HG03565 (cell line): ENCODE results near the gene MUC20.
"Not testable (repeated sequence)": the region's sequence is repeated elsewhere in the genome, so short reads cannot be mapped to it uniquely, and the experiment has no call there.

ENCODE experiments used
- ATAC-seq: cut with Tn5 transposase; IDR thresholded peaks from one replicate; pipeline ENCODE4 v1.9.1; 2021; ENCODE audit warnings: mild to moderate bottlenecking, moderate library complexity; ENCODE audit not compliant: unreplicated experiment

The MUC20 gene

GRCh38 chr3:195710126-195710905 is 10.5 kb upstream of the MUC20 start:
- not testable (repeated sequence) for ATAC-seq

GRCh38 chr3:195711091-195711812 is 9.5 kb upstream of the MUC20 start:
- ATAC-seq = not testable (repeated sequence)

GRCh38 chr3:195711813-195712534 is 8.8 kb upstream of the MUC20 start:
- no peak for ATAC-seq

GRCh38 chr3:195712535-195712910 is 8.3 kb upstream of the MUC20 start:
- not testable (repeated sequence) for ATAC-seq

- ATAC-seq = not testable (repeated sequence)
These were observed 7.6 kb upstream of the MUC20 start for GRCh38 chr3:195713150-195713549.

GRCh38 chr3:195714380-195715011 is 6.3 kb upstream of the MUC20 start:
- ATAC-seq = no peak

GRCh38 chr3:195715134-195715533 is 5.6 kb upstream of the MUC20 start:
- ATAC-seq = no peak

GRCh38 chr3:195715583-195716266 is 5.1 kb upstream of the MUC20 start:
- no peak for ATAC-seq

GRCh38 chr3:195717416-195717815 is 3.4 kb upstream of the MUC20 start:
- ATAC-seq = no peak

GRCh38 chr3:195717852-195718476 is 2.8 kb upstream of the MUC20 start:
- ATAC-seq = no peak

- no peak for ATAC-seq
These were observed 2.2 kb upstream of the MUC20 start for GRCh38 chr3:195718477-195718984.

- not testable (repeated sequence) for ATAC-seq
These were observed 1.1 kb upstream of the MUC20 start for GRCh38 chr3:195719514-195720254.

- not testable (repeated sequence) for ATAC-seq
These were observed 1.6 kb downstream of the MUC20 start for GRCh38 chr3:195722139-195722995.

- ATAC-seq = not testable (repeated sequence)
These were observed 2.2 kb downstream of the MUC20 start for GRCh38 chr3:195722996-195723345.

GRCh38 chr3:195724363-195724762 is 3.6 kb downstream of the MUC20 start:
- ATAC-seq = not testable (repeated sequence)

- ATAC-seq = not testable (repeated sequence)
These were observed 5.3 kb downstream of the MUC20 start for GRCh38 chr3:195725916-195726740.

GRCh38 chr3:195727606-195728195 is 6.9 kb downstream of the MUC20 start:
- ATAC-seq = no peak
